H7 (cell line): ENCODE measurements around the gene OR3A3. TPM values are rescaled to one million over a fixed set of nuclear protein-coding genes. Genes with fewer than 3 reads are reported as not detected.
"Not testable (repeated sequence)": the region's sequence is repeated elsewhere in the genome, so short reads cannot be mapped to it uniquely, and the experiment has no call there.

Experiments
- DNase-seq: peaks from one replicate; pipeline ENCODE4 v3.0.0; 2012
- H3K27me3 ChIP-seq: 2 replicates; pipeline ENCODE4 v1.6.0; 2011; ENCODE audit warnings: mild to moderate bottlenecking, low read length; ENCODE audit not compliant: control insufficient read depth, insufficient read depth
- H3K36me3 ChIP-seq: replicated peaks from 2 replicates; pipeline ENCODE4 v1.5.1; 2011; ENCODE audit warnings: low read length; ENCODE audit not compliant: control insufficient read depth, insufficient read depth
- H3K4me3 ChIP-seq: 2 replicates; pipeline ENCODE4 v1.5.1; 2011; ENCODE audit warnings: low read depth, mild to moderate bottlenecking, control low read depth, low read length, moderate library complexity; ENCODE audit not compliant: insufficient read depth
- total RNA-seq: library from RNA; depleted of rRNA; stranded (reverse); fragments of >200 nt; shearing (Covaris generic); gene quantifications from 2 replicates; pipeline ENCODE4 v1.2.3, GENCODE V29; 2014; rRNA removed

Gene OR3A3
- total RNA-seq, 1 experiment from 2014 or later = not detected

DNA sequence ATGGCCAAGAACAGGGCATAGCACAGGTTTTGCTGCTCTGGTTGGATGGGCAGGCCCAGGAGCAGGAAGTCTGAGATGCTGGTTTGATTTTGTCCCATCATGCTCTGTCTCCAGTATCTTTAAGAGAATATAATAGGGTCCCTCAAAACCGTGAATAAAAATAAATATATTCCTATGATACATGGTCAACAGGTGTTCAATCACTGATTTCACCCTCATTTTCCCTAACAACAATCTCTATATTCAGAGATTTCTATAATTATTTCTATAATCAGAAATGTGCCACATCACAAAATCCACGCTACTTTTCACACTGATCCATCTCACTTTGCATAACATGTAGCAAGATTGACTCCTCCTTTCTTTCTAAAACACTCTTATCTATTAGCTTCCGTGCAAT, 22.6 kb downstream of the OR3A3 start, which contains the start of gene OR1E2:
Gene OR1E2 (minus strand): TSS at position 101 of the 400 bp plus-strand sequence. CDS start 0 bp downstream, at position 101.
- Histone ChIP-seq H3K4me3 (no peak within 1 kb of the TSS), H3K36me3 (no peaks in the 10 kb centered on the region)
- no peak for DNase-seq

DNA sequence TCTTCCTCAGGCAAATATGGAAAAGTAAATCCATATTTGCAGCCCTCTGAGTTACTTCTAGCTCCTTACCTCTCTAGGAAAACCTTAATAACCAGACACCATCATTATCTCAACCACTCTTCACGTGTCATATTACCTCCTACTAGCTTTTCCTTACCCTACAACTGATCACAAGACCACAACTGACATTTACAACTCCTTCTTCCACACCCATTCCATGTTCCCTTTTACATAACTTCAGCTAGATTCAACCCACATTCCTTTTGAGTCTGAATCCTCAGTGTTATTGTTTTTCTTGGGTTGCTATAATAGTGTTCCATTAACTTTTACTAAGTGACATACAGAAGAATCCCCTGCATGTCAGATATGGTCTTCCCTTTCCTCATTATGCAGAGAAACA, 27.2 kb downstream of the OR3A3 start:
- no peak overlapping the region for H3K4me3 ChIP-seq
- DNase-seq = no peak
- H3K27me3 ChIP-seq = no peaks in the 10 kb centered on the region
- H3K36me3 ChIP-seq = no peaks in the 10 kb centered on the region

More for the DNA sequence above, 22.6 kb downstream of the OR3A3 start, which contains the start of gene OR1E2:
- no peaks in the 10 kb centered on the region for H3K27me3 ChIP-seq

DNA sequence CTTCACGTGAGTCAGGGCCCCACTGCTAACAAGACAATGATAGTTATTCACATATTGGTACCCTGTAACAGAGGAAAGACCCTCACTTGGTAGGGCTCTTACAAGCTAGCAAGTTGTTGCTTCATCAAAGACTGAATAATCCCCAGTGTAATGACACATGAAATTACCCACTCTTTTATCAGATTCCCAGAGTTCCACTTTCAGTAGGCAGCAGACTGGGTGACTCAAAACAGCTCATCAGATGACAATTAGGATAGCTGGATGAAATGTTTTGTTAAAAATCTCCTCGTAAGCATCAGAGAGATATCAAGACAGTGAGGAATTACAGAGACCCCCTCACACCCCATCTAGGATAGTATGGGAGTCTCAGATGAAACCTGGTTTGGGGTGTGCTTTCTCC, 29.3 kb downstream of the OR3A3 start:
- DNase-seq = no peak
- no peaks in the 10 kb centered on the region for H3K27me3 ChIP-seq
- H3K36me3 ChIP-seq = no peaks in the 10 kb centered on the region
- no peak overlapping the region for H3K4me3 ChIP-seq

DNA sequence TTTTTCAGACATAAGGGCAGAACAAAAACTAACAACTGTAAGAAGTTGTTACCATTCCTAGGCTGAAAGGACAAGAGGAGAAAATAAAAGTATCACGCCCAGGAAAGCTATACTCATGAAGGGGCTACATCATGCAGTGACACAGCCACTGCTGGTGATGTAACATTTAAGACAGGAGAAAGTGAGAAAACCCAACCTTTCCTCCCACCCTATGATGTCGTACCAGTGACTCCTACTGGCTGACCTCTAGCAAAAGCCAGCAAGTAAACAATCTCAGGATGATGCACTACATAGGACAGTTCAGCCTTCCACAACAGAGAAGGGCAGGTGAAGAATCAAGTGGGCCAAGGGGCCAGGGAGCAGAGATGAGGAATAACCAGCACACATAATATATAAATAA, 36.5 kb downstream of the OR3A3 start:
- no peaks in the 10 kb centered on the region for H3K27me3 ChIP-seq

DNA sequence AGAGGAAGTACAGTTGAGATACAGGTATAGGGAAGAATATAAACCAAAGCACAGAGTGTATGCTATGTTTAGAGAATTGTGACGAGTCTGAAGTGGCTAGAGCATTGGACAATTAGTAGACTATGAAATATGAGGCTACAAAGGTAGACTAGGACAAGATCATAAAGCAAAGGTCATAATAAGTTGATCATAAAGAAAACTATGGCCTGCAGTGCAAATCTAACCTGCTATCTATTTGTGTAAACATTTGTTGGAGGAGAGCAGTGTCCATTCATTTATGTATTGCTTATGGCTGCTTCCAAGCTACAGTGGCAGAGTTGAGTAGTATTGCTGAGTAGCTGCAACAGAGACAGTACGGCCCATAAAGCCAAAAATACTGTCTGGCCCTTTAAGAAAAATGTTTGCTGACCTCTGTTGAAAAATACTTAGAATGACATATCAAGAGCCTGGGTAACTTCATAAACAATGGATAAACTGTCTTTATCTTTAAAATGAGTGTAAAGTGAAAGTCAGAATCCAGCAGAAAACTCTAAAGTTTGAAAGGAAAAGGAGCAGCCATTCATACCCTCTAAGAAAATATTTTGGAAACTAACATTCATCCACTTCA, 37.0 kb downstream of the OR3A3 start:
- Histone ChIP-seq H3K4me3 (no peak overlapping the region), H3K36me3 (no peaks in the 10 kb centered on the region), H3K27me3 (no peaks in the 10 kb centered on the region)
- DNase-seq = no peak

More for the DNA sequence above, 36.5 kb downstream of the OR3A3 start:
- peak; percentile 51 for DNase-seq
- Histone ChIP-seq H3K4me3 (no peak overlapping the region), H3K36me3 (no peaks in the 10 kb centered on the region)

DNA sequence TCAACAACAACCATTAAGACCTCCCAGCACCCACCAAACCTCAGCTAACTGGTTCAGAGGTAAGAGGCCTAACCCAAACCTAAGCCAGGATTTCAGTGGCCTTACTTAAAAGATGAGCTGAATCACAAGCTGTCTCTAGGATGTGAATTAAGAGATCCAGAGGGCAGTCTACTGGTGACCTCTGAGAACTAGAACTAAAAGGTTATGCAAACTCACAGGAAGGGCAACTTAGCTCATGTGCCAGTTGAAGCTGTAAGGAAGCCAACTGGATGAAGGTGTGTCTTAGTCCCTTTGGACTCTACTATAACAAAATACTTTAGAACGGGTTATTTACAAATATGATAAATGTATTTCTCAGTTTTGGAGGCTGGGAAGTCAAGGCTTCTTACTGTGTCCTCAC, 55.2 kb downstream of the OR3A3 start:
- H3K36me3 ChIP-seq = not testable (repeated sequence)

DNA sequence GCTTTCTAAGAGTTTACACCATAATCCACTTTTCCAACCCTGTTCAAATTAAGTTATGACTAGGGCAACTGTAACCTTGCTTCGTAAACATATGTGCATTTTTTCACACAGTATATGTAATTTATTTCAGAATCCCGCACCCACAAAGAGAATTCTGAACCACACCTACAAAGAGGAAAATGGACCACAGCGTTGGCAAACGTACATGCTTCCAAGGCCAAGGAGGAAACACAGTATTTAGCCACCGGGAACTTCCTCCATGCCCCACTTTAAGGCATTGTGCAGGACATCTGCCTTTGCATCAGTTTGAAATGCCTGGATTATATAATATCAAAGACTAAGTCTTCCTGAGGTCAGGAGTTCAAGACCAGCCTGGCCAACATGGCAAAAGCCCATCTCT, 58.4 kb downstream of the OR3A3 start:
- Histone ChIP-seq H3K4me3 (no peak overlapping the region), H3K27me3 (no peaks in the 10 kb centered on the region)
- no peak for DNase-seq

More for the DNA sequence above, 55.2 kb downstream of the OR3A3 start:
- not testable (repeated sequence) for DNase-seq, H3K27me3 ChIP-seq, H3K4me3 ChIP-seq

DNA sequence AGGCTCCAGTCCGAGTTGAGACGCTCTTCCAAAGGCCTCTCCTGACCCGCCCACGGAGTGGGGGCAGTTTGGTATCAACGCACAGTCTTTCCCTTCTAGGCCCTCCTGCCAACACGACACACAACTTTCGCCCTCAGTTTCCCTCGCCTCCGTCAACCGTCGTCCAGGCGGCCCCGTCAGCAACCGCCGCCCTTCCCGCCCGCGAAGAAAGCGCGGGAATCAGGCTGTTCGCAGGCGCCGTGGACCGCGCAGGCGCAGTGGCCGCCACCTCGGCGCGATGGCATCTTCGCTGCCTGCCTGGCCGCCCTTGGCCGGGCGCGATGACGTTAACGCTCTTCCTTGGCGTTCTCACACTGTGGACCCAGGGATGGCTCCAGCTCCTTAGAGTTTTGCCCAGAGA, 60.4 kb downstream of the OR3A3 start, which contains the start of gene SPATA22:
Gene SPATA22 (minus strand): TSS at position 221 of the 400 bp plus-strand sequence. CDS start 2,494 bp downstream, outside the sequence.
- DNase-seq = no peak
- H3K36me3 ChIP-seq = no peaks in the 10 kb centered on the region

More for the DNA sequence above, 58.4 kb downstream of the OR3A3 start:
- H3K36me3 ChIP-seq = no peaks in the 10 kb centered on the region

DNA sequence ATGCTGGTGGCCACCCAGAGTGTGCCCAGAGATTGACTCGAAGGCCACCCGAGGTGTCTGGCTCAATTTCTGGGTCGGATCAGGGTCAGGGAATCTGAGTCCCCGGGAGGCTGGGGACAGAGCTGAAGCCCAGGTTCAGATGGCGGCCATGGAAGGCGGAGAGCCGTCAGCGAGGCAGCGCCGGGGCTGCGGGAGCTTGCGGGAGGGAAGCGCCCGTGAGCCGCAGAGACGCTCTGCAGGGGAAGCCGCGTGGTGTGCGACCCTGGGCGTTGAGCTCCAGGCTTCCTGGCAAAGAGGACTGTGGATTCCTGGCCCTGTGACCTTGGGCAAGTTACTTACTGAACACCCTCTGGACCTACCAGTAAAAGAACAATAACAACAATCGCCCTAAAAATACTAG, 61.0 kb downstream of the OR3A3 start:
- Histone ChIP-seq H3K27me3 (no peaks in the 10 kb centered on the region), H3K36me3 (no peaks in the 10 kb centered on the region), H3K4me3 (no peak overlapping the region)
- peak; percentile 29 for DNase-seq

More for the DNA sequence above, 60.4 kb downstream of the OR3A3 start, which contains the start of gene SPATA22:
- H3K4me3 ChIP-seq = no peak within 1 kb of the TSS
- H3K27me3 ChIP-seq = no peaks in the 10 kb centered on the region

Other genes with a start within 250 kb of the OR3A3 start
- not detected in 2 replicates for gene OR1A2, start 213.9 kb upstream of the OR3A3 start, total RNA-seq
- not detected in 2 replicates for gene OR1A1, start 203.7 kb upstream of the OR3A3 start, total RNA-seq
- gene OR3A1, start 113.0 kb upstream of the OR3A3 start, total RNA-seq = not detected in 2 replicates
- gene OR3A2, start 25.1 kb upstream of the OR3A3 start, total RNA-seq = not detected in 2 replicates
- gene OR1E1, start 13.0 kb upstream of the OR3A3 start, total RNA-seq = not detected in 2 replicates
- not detected in 2 replicates for gene OR1E2, start 22.5 kb downstream of the OR3A3 start, total RNA-seq
- gene SPATA22, start 60.4 kb downstream of the OR3A3 start, total RNA-seq = 0.10 and 1.3 TPM in 2 replicates
- not detected in 2 replicates for gene ASPA, start 64.6 kb downstream of the OR3A3 start, total RNA-seq
- gene TRPV3, start 146.4 kb downstream of the OR3A3 start, total RNA-seq = 0.69 and 2.5 TPM in 2 replicates
- gene TRPV1, start 198.0 kb downstream of the OR3A3 start, total RNA-seq = 3.0 and 3.1 TPM in 2 replicates
- gene SHPK, start 224.9 kb downstream of the OR3A3 start, total RNA-seq = 22.9 and 27.0 TPM in 2 replicates
- 9.6 and 17.9 TPM in 2 replicates for gene CTNS, start 225.4 kb downstream of the OR3A3 start, total RNA-seq